ENCODE measurements around the gene RESP18.

- TF ChIP-seq CTCF (IDR thresholded peaks at IDR 0.05), result no peak
- TF ChIP-seq POLR2AphosphoS5 (IDR thresholded peaks at IDR 0.05), result no peak
- no peak for TF ChIP-seq POLR2A (IDR thresholded peaks at IDR 0.05)
- TF ChIP-seq EP300 (IDR thresholded peaks at IDR 0.05), result no peak
These were observed 47.8 kb downstream of the RESP18 start for GRCh38 chr2:219284501-219285372.

Data from sigmoid colon (tissue), 4 donors.